ENCODE data around the gene ARL8B.

Gene ARL8B

GRCh38 chr3:5155241-5155640 is 33.1 kb downstream of the ARL8B start:
- DNase-seq (ENCODE audit: low read depth) = no peak
- no peak overlapping the region for H3K4me3 ChIP-seq (replicated peaks; ENCODE audit: low read depth, low read length)
- TF ChIP-seq CTCF (IDR thresholded peaks at IDR 0.05; ENCODE audit: low read length, missing control alignments) = no peak

- TF ChIP-seq CTCF (IDR thresholded peaks at IDR 0.05; ENCODE audit: low read length, missing control alignments) = no peak
- no peak for DNase-seq (ENCODE audit: low read depth)
- H3K4me3 ChIP-seq (replicated peaks; ENCODE audit: low read depth, low read length) = no peak overlapping the region
These were observed 38.2 kb downstream of the ARL8B start for GRCh38 chr3:5160321-5160720.

- TF ChIP-seq CTCF (IDR thresholded peaks at IDR 0.05; ENCODE audit: low read length, missing control alignments) = no peak
- peak; percentile 6 for DNase-seq (ENCODE audit: low read depth)
- no peak overlapping the region for H3K4me3 ChIP-seq (replicated peaks; ENCODE audit: low read depth, low read length)
These were observed 39.1 kb downstream of the ARL8B start for GRCh38 chr3:5160940-5161858.

GRCh38 chr3:5162102-5162501 is 40.0 kb downstream of the ARL8B start:
- H3K4me3 ChIP-seq (replicated peaks; ENCODE audit: low read depth, low read length) = no peak overlapping the region
- no peak for TF ChIP-seq CTCF (IDR thresholded peaks at IDR 0.05; ENCODE audit: low read length, missing control alignments)
- DNase-seq (ENCODE audit: low read depth) = peak; percentile 80

- no peak for TF ChIP-seq CTCF (IDR thresholded peaks at IDR 0.05; ENCODE audit: low read length, missing control alignments)
- H3K4me3 ChIP-seq (replicated peaks; ENCODE audit: low read depth, low read length) = no peak overlapping the region
- no peak for DNase-seq (ENCODE audit: low read depth)
These were observed 43.6 kb downstream of the ARL8B start for GRCh38 chr3:5165698-5166097.

GRCh38 chr3:5166846-5167245 is 44.8 kb downstream of the ARL8B start:
- no peak overlapping the region for H3K4me3 ChIP-seq (replicated peaks; ENCODE audit: low read depth, low read length)

More at GRCh38 chr3:5166846-5167245, 44.8 kb downstream of the ARL8B start:
- DNase-seq (ENCODE audit: low read depth) = no peak
- TF ChIP-seq CTCF (IDR thresholded peaks at IDR 0.05; ENCODE audit: low read length, missing control alignments) = no peak

Measured in fibroblast of pulmonary artery (primary cell).